ENCODE measurements around the gene TRIM24. TPM values are rescaled to one million over a fixed set of nuclear protein-coding genes. Genes with fewer than 3 reads are reported as not detected.

The TRIM24 gene
- total and polyA plus RNA-seq, 2 of the 13 experiments (the other 11 are each of a cell fraction or from before 2014, with no cell fraction given): 100 to 106 TPM

DNA sequence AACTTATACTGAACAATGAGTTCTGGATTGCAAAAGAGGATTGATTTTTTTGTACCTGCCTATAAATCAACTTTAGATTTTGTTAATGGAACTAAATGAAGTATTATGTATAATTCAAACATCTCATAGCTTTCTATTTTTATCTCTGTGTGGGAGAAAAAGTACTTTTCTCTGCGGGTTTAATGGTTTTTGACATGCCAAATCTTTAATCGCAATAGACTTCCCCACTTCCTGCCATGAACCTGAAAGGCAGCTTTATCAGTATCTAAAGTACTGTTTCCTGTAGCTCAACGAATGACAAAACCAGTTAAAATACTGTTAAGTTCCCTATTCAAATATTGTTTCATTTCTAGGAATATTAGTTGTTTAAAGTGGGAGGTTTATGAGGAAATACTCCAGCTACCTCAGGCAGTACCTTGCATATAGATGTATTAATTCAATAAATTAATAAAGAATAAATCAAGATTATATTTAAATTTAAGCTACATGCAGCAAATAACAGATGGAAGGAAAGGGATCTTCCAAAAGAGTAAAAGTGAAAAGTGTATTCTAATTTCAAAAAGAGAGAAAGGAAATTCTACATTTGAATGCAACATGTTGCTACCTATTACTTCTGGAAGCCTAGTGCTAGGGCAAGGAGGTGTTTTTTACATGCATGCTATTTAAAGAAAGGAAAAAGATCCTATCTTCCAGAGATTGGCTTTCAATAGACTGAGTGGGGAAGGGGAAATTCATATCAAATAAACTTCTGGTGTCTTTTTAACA lies 165.2 kb downstream of the TRIM24 start:
- ATAC-seq: no peak
- ChIA-PET POLR2A (no interaction called here), CTCF (ENCODE audit: low intra/inter-chr PET ratio, low total read pairs) (no interaction called here)
- H3K4me2 ChIP-seq (ENCODE audit: low read depth, low read length): no peak overlapping the region
- no peaks in the 10 kb centered on the region for H3K36me3 ChIP-seq (replicated peaks in 1 of 2; ENCODE audit: control insufficient read depth in 1 of 2, insufficient read depth in 2 of 2, low read length in 2 of 2)
- H3K27me3 ChIP-seq (ENCODE audit: control insufficient read depth in 1 of 2, insufficient read depth in 2 of 2, low read length in 2 of 2): peaks cover 0 to 1% of the 10 kb centered on the region in 2 experiments; a peak in 2 of 5 replicates
- intact Hi-C loops (cut with micrococcal nuclease; ENCODE audit: unreplicated experiment): no loop called here
- H3K9ac ChIP-seq (ENCODE audit: insufficient read depth, low read depth, low read length): no peak overlapping the region
- H3K27ac ChIP-seq (ENCODE audit: extremely low read length, insufficient read depth, low read length): no peak overlapping the region
- no peaks in the 10 kb centered on the region for H3K79me2 ChIP-seq (ENCODE audit: insufficient read depth, low read length)
- WGBS (ENCODE audit: low lambda C conversion rate): 45% methylated on average over 3 of the region's 3 CpGs
- H3K4me1 ChIP-seq (ENCODE audit: insufficient read depth, low read length): no peaks in the 10 kb centered on the region
- in situ Hi-C loops (cut with HindIII; ENCODE audit: extremely low pct_ligation_motif_present, low pct_unique_long_range_greater_than_20kb): no loop called here
- no peak for DNase-seq (ENCODE audit: low spot score)
- TF ChIP-seq ZNF333 (CRISPR knock-in tag; IDR thresholded peaks at IDR 0.05; ENCODE audit: borderline replicate concordance) (no peak), GATAD2A (CRISPR knock-in tag; IDR thresholded peaks at IDR 0.05) (no peak), ZNF629 (CRISPR knock-in tag; conservative IDR thresholded peaks at IDR 0.05) (no peak), HNF1B (CRISPR knock-in tag; IDR thresholded peaks at IDR 0.05) (no peak), ZNF577 (CRISPR knock-in tag; IDR thresholded peaks at IDR 0.05; ENCODE audit: borderline replicate concordance, low read depth) (no peak), ZNF225 (CRISPR knock-in tag; IDR thresholded peaks at IDR 0.05) (no peak), ZNF784 (CRISPR knock-in tag; IDR thresholded peaks at IDR 0.05; ENCODE audit: borderline replicate concordance) (no peak), ZFX (CRISPR knock-in tag; IDR thresholded peaks at IDR 0.05; ENCODE audit: low read depth) (no peak), CCAR2 (optimal IDR thresholded peaks at IDR 0.05; ENCODE audit: low read depth, low read length) (no peak), SSRP1 (CRISPR knock-in tag; IDR thresholded peaks at IDR 0.05) (no peak), ZNF598 (CRISPR knock-in tag; IDR thresholded peaks at IDR 0.05; ENCODE audit: borderline replicate concordance) (no peak), ZNF12 (CRISPR knock-in tag; IDR thresholded peaks at IDR 0.05) (no peak), CBX5 (CRISPR knock-in tag; IDR thresholded peaks at IDR 0.05; ENCODE audit: borderline replicate concordance) (no peak), ZNF33A (CRISPR knock-in tag; IDR thresholded peaks at IDR 0.05; ENCODE audit: borderline replicate concordance) (no peak)
- TF ChIP-seq, protein P1, sequence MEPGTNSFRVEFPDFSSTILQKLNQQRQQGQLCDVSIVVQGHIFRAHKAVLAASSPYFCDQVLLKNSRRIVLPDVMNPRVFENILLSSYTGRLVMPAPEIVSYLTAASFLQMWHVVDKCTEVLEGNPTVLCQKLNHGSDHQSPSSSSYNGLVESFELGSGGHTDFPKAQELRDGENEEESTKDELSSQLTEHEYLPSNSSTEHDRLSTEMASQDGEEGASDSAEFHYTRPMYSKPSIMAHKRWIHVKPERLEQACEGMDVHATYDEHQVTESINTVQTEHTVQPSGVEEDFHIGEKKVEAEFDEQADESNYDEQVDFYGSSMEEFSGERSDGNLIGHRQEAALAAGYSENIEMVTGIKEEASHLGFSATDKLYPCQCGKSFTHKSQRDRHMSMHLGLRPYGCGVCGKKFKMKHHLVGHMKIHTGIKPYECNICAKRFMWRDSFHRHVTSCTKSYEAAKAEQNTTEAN (CRISPR knock-in tag; conservative IDR thresholded peaks at IDR 0.05): no peak
- TF ChIP-seq, protein P2, sequence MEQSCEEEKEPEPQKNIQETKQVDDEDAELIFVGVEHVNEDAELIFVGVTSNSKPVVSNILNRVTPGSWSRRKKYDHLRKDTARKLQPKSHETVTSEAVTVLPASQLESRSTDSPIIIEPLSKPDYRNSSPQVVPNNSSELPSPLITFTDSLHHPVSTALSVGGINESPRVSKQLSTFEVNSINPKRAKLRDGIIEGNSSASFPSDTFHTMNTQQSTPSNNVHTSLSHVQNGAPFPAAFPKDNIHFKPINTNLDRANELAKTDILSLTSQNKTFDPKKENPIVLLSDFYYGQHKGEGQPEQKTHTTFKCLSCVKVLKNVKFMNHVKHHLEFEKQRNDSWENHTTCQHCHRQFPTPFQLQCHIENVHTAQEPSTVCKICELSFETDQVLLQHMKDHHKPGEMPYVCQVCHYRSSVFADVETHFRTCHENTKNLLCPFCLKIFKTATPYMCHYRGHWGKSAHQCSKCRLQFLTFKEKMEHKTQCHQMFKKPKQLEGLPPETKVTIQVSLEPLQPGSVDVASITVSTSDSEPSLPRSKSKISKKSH (CRISPR knock-in tag; IDR thresholded peaks at IDR 0.05; ENCODE audit: borderline replicate concordance): no peak
- TF ChIP-seq, protein P3, sequence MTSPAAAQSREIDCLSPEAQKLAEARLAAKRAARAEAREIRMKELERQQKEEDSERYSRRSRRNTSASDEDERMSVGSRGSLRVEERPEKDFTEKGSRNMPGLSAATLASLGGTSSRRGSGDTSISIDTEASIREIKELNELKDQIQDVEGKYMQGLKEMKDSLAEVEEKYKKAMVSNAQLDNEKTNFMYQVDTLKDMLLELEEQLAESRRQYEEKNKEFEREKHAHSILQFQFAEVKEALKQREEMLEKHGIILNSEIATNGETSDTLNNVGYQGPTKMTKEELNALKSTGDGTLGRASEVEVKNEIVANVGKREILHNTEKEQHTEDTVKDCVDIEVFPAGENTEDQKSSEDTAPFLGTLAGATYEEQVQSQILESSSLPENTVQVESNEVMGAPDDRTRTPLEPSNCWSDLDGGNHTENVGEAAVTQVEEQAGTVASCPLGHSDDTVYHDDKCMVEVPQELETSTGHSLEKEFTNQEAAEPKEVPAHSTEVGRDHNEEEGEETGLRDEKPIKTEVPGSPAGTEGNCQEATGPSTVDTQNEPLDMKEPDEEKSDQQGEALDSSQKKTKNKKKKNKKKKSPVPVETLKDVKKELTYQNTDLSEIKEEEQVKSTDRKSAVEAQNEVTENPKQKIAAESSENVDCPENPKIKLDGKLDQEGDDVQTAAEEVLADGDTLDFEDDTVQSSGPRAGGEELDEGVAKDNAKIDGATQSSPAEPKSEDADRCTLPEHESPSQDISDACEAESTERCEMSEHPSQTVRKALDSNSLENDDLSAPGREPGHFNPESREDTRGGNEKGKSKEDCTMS (CRISPR knock-in tag; conservative IDR thresholded peaks at IDR 0.05): no peak
- H2AFZ ChIP-seq (ENCODE audit: low read length): no peak overlapping the region
- FAIRE-seq: no peak
- no peaks in the 10 kb centered on the region for H3K9me3 ChIP-seq (ENCODE audit: low read length)
- H3K4me3 ChIP-seq (replicated peaks in 1 of 3; ENCODE audit: insufficient read depth in 1 of 3, low read depth in 2 of 3, low read length in 3 of 3): no peak overlapping the region
- H4K20me1 ChIP-seq (ENCODE audit: insufficient read depth, low read length): no peaks in the 10 kb centered on the region
- BruUV-seq (replicated peaks): no TSS peak
